GM23338 (cell line): ENCODE measurements around the gene NEURL1. TPM values are rescaled to one million over a fixed set of nuclear protein-coding genes. Genes with fewer than 3 reads are reported as not detected.

Source experiments
- ATAC-seq: fragments of 200-7000 bp; cut with Tn5 transposase; 3 replicates; pipeline ENCODE4 v1.9.1; 2020
- DNase-seq: peaks from one replicate; pipeline ENCODE4 v3.0.0-alpha.2; 2015; ENCODE audit warnings: low spot score
- H2AFZ ChIP-seq: fragments of 200-600 bp; sonication (generic); 2 replicates; pipeline ENCODE4 v1.8.0; 2016; ENCODE audit warnings: antibody characterized with exemption, mild to moderate bottlenecking, moderate library complexity
- H3F3A ChIP-seq: fragments of 200-600 bp; sonication (generic); replicated peaks from 2 replicates; pipeline ENCODE4 v1.8.0; 2017; ENCODE audit warnings: antibody characterized with exemption, mixed run types, low read depth
- H3K27ac ChIP-seq: fragments of 200-600 bp; sonication (generic); 2 replicates; pipeline ENCODE4 v1.6.1; 2016; ENCODE audit warnings: low read depth
- H3K27me3 ChIP-seq: fragments of 200-600 bp; sonication (generic); 2 replicates; pipeline ENCODE4 v1.8.0; 2016; ENCODE audit warnings: mild to moderate bottlenecking, mixed run types, moderate library complexity; ENCODE audit not compliant: insufficient read depth
- H3K36me3 ChIP-seq: fragments of 200-600 bp; sonication (generic); 2 replicates; pipeline ENCODE4 v1.8.0; 2016; ENCODE audit warnings: mild to moderate bottlenecking; ENCODE audit not compliant: insufficient read depth
- H3K4me1 ChIP-seq: fragments of 200-600 bp; sonication (generic); 2 replicates; pipeline ENCODE4 v1.8.0; 2016; ENCODE audit warnings: mild to moderate bottlenecking, moderate library complexity; ENCODE audit not compliant: insufficient read depth
- H3K4me2 ChIP-seq: fragments of 200-600 bp; sonication (generic); 2 replicates; pipeline ENCODE4 v1.7.1; 2017; ENCODE audit warnings: mixed run types
- H3K4me3 ChIP-seq: fragments of 200-600 bp; sonication (generic); 2 replicates; pipeline ENCODE4 v1.6.1; 2016; ENCODE audit warnings: mixed run types
- H3K79me2 ChIP-seq: fragments of 200-600 bp; sonication (generic); replicated peaks from 2 replicates; pipeline ENCODE4 v1.8.0; 2017; ENCODE audit warnings: mild to moderate bottlenecking; ENCODE audit not compliant: insufficient read depth
- H3K9me2 ChIP-seq: fragments of 200-600 bp; sonication (generic); 2 replicates; pipeline ENCODE4 v1.8.0; 2017; ENCODE audit not compliant: insufficient read depth
- H4K20me1 ChIP-seq: fragments of 200-600 bp; sonication (generic); replicated peaks from 2 replicates; pipeline ENCODE4 v1.8.0; 2017; ENCODE audit warnings: mild to moderate bottlenecking; ENCODE audit not compliant: insufficient read depth
- H3K27ac Mint-ChIP-seq: 2 replicates; pipeline ENCODE4 v1.8.0; 2020; ENCODE audit warnings: inconsistent platforms, mild to moderate bottlenecking, moderate library complexity, mixed read lengths
- H3K27me3 Mint-ChIP-seq: 3 replicates; pipeline ENCODE4 v1.8.0; 2022; ENCODE audit warnings: low read depth, mild to moderate bottlenecking, moderate library complexity, mixed read lengths, inconsistent platforms; ENCODE audit not compliant: insufficient read depth, poor library complexity
- H3K36me3 Mint-ChIP-seq: 3 replicates; pipeline ENCODE4 v1.8.0; 2021; ENCODE audit warnings: low read depth, mild to moderate bottlenecking, inconsistent platforms, moderate library complexity, mixed read lengths
- H3K4me1 Mint-ChIP-seq: 3 replicates; pipeline ENCODE4 v1.8.0; 2020; ENCODE audit warnings: mild to moderate bottlenecking, inconsistent platforms, mixed read lengths
- H3K4me3 Mint-ChIP-seq: 3 replicates; pipeline ENCODE4 v1.8.0; 2021; ENCODE audit warnings: moderate library complexity, mild to moderate bottlenecking, inconsistent platforms, mixed read lengths
- H3K9me3 Mint-ChIP-seq: 3 replicates; pipeline ENCODE4 v1.8.0; 2020; ENCODE audit warnings: moderate library complexity, mild to moderate bottlenecking, inconsistent platforms, mixed read lengths
- CREB1 ChIP-seq: fragments of 250-450 bp; sonication (Bioruptor Pico); IDR thresholded peaks from 2 replicates; pipeline ENCODE4 v1.5.0; 2020; ENCODE audit warnings: low read depth, mild to moderate bottlenecking, moderate library complexity
- EZH2 ChIP-seq: fragments of 200-600 bp; sonication (generic); IDR thresholded peaks from one replicate; pipeline ENCODE4 v1.8.0; 2017; ENCODE audit warnings: antibody characterized with exemption, mild to moderate bottlenecking, low read depth; ENCODE audit not compliant: unreplicated experiment
- EZH2phosphoT487 ChIP-seq: fragments of 200-600 bp; sonication (generic); IDR thresholded peaks from one replicate; pipeline ENCODE4 v1.8.1; 2018; ENCODE audit warnings: antibody characterized with exemption; ENCODE audit not compliant: unreplicated experiment
- JUNB ChIP-seq: IDR thresholded peaks from one replicate; pipeline ENCODE4 v1.6.1; 2016; ENCODE audit warnings: antibody characterized with exemption; ENCODE audit not compliant: unreplicated experiment
- ZNF331 ChIP-seq: fragments of 250-450 bp; sonication (Bioruptor Pico); IDR thresholded peaks from 2 replicates; pipeline ENCODE4 v1.5.0; 2020; ENCODE audit warnings: low read depth, mild to moderate bottlenecking, moderate library complexity
- polyA plus RNA-seq: library from polyadenylated mRNA; unstranded; fragments of >200 nt; fragmentation: Nextera tagmentation; extraction: Ambion mirVana; gene quantifications from 2 replicates; pipeline ENCODE4 v1.2.1, GENCODE V29; 2016
- total RNA-seq: library from RNA; depleted of rRNA; stranded (reverse); fragments of >200 nt; shearing (Covaris generic); gene quantifications from 2 replicates; pipeline ENCODE4 v1.2.3, GENCODE V29; 2014
- TF ChIP-seq, protein P1 (sequence below): fragments of 250-450 bp; sonication (Bioruptor Pico); IDR thresholded peaks from 2 replicates; pipeline ENCODE4 v1.5.0; 2020; ENCODE audit warnings: mild to moderate bottlenecking, moderate library complexity
- TF ChIP-seq, protein P2 (sequence below), 2 experiments: fragments of 200-600 bp in 1 of 2; sonication (generic) in 1 of 2; conservative IDR thresholded peaks; 2 replicates each; pipeline versions ENCODE4 v1.5.1 to v1.6.1; 2016 to 2017; ENCODE audit warnings: antibody characterized with exemption in 2 of 2, low read depth in 2 of 2, mild to moderate bottlenecking in 2 of 2, moderate library complexity in 1 of 2

The NEURL1 gene
- total and polyA plus RNA-seq, 2 experiments from 2014 or later, result 0.82 to 1.1 TPM

DNA sequence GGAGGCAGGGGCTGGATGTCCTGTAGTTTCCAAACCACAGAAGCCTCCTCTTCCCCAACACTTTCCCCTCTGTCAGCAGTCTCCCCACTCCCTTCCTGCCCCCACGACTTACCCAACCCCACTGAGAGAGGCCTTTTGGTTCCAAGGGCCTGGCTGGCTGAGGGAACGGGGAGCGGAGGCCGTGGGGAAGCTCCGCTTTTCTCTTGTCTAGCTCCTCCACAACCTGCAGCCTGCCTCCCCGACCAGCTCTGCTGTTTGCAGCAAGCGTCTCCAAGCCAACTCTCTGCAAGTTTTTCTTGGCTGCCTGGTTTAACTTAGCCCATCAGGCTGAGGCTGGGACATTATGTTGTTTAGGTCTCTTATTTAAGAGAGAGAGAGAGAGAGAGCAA is 126.8 kb downstream of the NEURL1 start (continued):
- TF ChIP-seq, protein P1, sequence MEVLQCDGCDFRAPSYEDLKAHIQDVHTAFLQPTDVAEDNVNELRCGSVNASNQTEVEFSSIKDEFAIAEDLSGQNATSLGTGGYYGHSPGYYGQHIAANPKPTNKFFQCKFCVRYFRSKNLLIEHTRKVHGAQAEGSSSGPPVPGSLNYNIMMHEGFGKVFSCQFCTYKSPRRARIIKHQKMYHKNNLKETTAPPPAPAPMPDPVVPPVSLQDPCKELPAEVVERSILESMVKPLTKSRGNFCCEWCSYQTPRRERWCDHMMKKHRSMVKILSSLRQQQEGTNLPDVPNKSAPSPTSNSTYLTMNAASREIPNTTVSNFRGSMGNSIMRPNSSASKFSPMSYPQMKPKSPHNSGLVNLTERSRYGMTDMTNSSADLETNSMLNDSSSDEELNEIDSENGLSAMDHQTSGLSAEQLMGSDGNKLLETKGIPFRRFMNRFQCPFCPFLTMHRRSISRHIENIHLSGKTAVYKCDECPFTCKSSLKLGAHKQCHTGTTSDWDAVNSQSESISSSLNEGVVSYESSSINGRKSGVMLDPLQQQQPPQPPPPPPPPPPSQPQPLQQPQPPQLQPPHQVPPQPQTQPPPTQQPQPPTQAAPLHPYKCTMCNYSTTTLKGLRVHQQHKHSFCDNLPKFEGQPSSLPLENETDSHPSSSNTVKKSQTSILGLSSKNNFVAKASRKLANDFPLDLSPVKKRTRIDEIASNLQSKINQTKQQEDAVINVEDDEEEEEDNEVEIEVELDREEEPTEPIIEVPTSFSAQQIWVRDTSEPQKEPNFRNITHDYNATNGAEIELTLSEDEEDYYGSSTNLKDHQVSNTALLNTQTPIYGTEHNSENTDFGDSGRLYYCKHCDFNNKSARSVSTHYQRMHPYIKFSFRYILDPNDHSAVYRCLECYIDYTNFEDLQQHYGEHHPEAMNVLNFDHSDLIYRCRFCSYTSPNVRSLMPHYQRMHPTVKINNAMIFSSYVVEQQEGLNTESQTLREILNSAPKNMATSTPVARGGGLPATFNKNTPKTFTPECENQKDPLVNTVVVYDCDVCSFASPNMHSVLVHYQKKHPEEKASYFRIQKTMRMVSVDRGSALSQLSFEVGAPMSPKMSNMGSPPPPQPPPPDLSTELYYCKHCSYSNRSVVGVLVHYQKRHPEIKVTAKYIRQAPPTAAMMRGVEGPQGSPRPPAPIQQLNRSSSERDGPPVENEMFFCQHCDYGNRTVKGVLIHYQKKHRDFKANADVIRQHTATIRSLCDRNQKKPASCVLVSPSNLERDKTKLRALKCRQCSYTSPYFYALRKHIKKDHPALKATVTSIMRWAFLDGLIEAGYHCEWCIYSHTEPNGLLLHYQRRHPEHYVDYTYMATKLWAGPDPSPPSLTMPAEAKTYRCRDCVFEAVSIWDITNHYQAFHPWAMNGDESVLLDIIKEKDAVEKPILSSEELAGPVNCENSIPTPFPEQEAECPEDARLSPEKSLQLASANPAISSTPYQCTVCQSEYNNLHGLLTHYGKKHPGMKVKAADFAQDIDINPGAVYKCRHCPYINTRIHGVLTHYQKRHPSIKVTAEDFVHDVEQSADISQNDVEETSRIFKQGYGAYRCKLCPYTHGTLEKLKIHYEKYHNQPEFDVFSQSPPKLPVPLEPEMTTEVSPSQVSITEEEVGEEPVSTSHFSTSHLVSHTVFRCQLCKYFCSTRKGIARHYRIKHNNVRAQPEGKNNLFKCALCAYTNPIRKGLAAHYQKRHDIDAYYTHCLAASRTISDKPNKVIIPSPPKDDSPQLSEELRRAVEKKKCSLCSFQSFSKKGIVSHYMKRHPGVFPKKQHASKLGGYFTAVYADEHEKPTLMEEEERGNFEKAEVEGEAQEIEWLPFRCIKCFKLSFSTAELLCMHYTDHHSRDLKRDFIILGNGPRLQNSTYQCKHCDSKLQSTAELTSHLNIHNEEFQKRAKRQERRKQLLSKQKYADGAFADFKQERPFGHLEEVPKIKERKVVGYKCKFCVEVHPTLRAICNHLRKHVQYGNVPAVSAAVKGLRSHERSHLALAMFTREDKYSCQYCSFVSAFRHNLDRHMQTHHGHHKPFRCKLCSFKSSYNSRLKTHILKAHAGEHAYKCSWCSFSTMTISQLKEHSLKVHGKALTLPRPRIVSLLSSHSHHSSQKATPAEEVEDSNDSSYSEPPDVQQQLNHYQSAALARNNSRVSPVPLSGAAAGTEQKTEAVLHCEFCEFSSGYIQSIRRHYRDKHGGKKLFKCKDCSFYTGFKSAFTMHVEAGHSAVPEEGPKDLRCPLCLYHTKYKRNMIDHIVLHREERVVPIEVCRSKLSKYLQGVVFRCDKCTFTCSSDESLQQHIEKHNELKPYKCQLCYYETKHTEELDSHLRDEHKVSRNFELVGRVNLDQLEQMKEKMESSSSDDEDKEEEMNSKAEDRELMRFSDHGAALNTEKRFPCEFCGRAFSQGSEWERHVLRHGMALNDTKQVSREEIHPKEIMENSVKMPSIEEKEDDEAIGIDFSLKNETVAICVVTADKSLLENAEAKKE (CRISPR knock-in tag), result no peak
- no peak for TF ChIP-seq EZH2

GRCh38 chr10:103620891-103621782 is 127.6 kb downstream of the NEURL1 start:
- no peaks in the 10 kb centered on the region for H3K36me3 ChIP-seq
- H3K79me2 ChIP-seq, result no peaks in the 10 kb centered on the region
- no peak overlapping the region for H3K4me2 ChIP-seq
- no peak overlapping the region for H2AFZ ChIP-seq
- no peaks in the 10 kb centered on the region for H3K9me2 ChIP-seq
- Mint-ChIP-seq H3K36me3 (peaks cover 4% of the 10 kb centered on the region; the same call in 2 of the 3 replicates), H3K9me3 (no peaks in the 10 kb centered on the region; the same call in 1 of the 3 replicates), H3K4me1 (no peaks in the 10 kb centered on the region), H3K27me3 (peaks cover 3% of the 10 kb centered on the region), H3K4me3 (no peak overlapping the region), H3K27ac (no peak overlapping the region; the same call in 1 of the 2 replicates)
- DNase-seq, result no peak
- H3F3A ChIP-seq, result no peaks in the 10 kb centered on the region
- no peaks in the 10 kb centered on the region for H4K20me1 ChIP-seq
- no peaks in the 10 kb centered on the region for H3K27me3 ChIP-seq
- no peak overlapping the region for H3K27ac ChIP-seq
- ATAC-seq, result no peak
- no peak overlapping the region for H3K4me3 ChIP-seq
- no peaks in the 10 kb centered on the region for H3K4me1 ChIP-seq
- TF ChIP-seq EZH2phosphoT487 (no peak), ZNF331 (no peak), CREB1 (CRISPR knock-in tag) (no peak), JUNB (no peak)
- TF ChIP-seq, protein P2, sequence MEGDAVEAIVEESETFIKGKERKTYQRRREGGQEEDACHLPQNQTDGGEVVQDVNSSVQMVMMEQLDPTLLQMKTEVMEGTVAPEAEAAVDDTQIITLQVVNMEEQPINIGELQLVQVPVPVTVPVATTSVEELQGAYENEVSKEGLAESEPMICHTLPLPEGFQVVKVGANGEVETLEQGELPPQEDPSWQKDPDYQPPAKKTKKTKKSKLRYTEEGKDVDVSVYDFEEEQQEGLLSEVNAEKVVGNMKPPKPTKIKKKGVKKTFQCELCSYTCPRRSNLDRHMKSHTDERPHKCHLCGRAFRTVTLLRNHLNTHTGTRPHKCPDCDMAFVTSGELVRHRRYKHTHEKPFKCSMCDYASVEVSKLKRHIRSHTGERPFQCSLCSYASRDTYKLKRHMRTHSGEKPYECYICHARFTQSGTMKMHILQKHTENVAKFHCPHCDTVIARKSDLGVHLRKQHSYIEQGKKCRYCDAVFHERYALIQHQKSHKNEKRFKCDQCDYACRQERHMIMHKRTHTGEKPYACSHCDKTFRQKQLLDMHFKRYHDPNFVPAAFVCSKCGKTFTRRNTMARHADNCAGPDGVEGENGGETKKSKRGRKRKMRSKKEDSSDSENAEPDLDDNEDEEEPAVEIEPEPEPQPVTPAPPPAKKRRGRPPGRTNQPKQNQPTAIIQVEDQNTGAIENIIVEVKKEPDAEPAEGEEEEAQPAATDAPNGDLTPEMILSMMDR (conservative IDR thresholded peaks at IDR 0.05; ENCODE audit: low read depth in 2 of 2), result no peak
